HG02642 (cell line): ENCODE measurements around the gene ADCY1.

Experiments used
- ATAC-seq: cut with Tn5 transposase; IDR thresholded peaks from one replicate; pipeline ENCODE4 v1.9.1; 2021; ENCODE audit warnings: mild to moderate bottlenecking; ENCODE audit not compliant: unreplicated experiment, poor library complexity

ADCY1 gene

GRCh38 chr7:45686441-45687184, 112.4 kb downstream of the ADCY1 start:
- ATAC-seq = no peak

GRCh38 chr7:45687185-45687560, 113.0 kb downstream of the ADCY1 start:
- ATAC-seq = no peak

GRCh38 chr7:45687721-45688120, 113.6 kb downstream of the ADCY1 start:
- ATAC-seq = no peak

- no peak for ATAC-seq
Measured at GRCh38 chr7:45688382-45688781, 114.2 kb downstream of the ADCY1 start.

GRCh38 chr7:45689011-45689796, 115.0 kb downstream of the ADCY1 start:
- no peak for ATAC-seq

GRCh38 chr7:45689797-45690761, 115.9 kb downstream of the ADCY1 start:
- no peak for ATAC-seq

- no peak for ATAC-seq
Measured at GRCh38 chr7:45690762-45691150, 116.6 kb downstream of the ADCY1 start.

- no peak for ATAC-seq
Measured at GRCh38 chr7:45691155-45691656, 117.0 kb downstream of the ADCY1 start.

- ATAC-seq = no peak
Measured at GRCh38 chr7:45692031-45692430, 117.9 kb downstream of the ADCY1 start.

- no peak for ATAC-seq
Measured at GRCh38 chr7:45695249-45695995, 121.3 kb downstream of the ADCY1 start.

- ATAC-seq = no peak
Measured at GRCh38 chr7:45696476-45696875, 122.3 kb downstream of the ADCY1 start.

- no peak for ATAC-seq
Measured at GRCh38 chr7:45697576-45698136, 123.5 kb downstream of the ADCY1 start.

- ATAC-seq = no peak
Measured at GRCh38 chr7:45698303-45699014, 124.3 kb downstream of the ADCY1 start.

- ATAC-seq = no peak
Measured at GRCh38 chr7:45699015-45699309, 124.8 kb downstream of the ADCY1 start.

- ATAC-seq = no peak
Measured at GRCh38 chr7:45699726-45700390, 125.7 kb downstream of the ADCY1 start.

GRCh38 chr7:45700556-45700955, 126.4 kb downstream of the ADCY1 start:
- ATAC-seq = no peak

- ATAC-seq = no peak
Measured at GRCh38 chr7:45701701-45702510, 127.7 kb downstream of the ADCY1 start.

- ATAC-seq = no peak
Measured at GRCh38 chr7:45702751-45703150, 128.6 kb downstream of the ADCY1 start.
